Stomach (tissue), 9 donors: ENCODE data around the gene SPG7. TPM values are rescaled to one million over a fixed set of nuclear protein-coding genes. Genes with fewer than 3 reads are reported as not detected.

Source experiments
- DNase-seq, 2 donors: peaks; one replicate each; pipeline versions ENCODE4 v3.0.0 to v3.0.0-alpha.2; 2013 to 2019
- H3K27ac ChIP-seq, 5 donors: fragments of 200-600 bp in 4 of 5; sonication (generic) in 4 of 5; one replicate each; pipeline ENCODE4 v1.5.1; 2013 to 2019; ENCODE audit warnings: mild to moderate bottlenecking in 1 of 5, moderate library complexity in 1 of 5
- H3K27me3 ChIP-seq, 3 donors: fragments of 200-600 bp; sonication (generic); one replicate each; pipeline ENCODE4 v1.5.1; 2017 to 2019; ENCODE audit warnings: mixed run types in 1 of 3
- H3K36me3 ChIP-seq, 4 donors: fragments of 200-600 bp; sonication (generic); 1 replicate in 3 of 4; 2 replicates in 1 of 4; pipeline ENCODE4 v1.5.1; 2016 to 2019
- H3K4me1 ChIP-seq, 4 donors: fragments of 200-600 bp; sonication (generic); one replicate each; pipeline ENCODE4 v1.5.1; 2016 to 2019
- H3K4me3 ChIP-seq, 4 donors: fragments of 200-600 bp; sonication (generic) in 3 of 4; one replicate each; pipeline ENCODE4 v1.5.1; 2016 to 2019; ENCODE audit warnings: mild to moderate bottlenecking in 1 of 4
- H3K9me3 ChIP-seq, 4 donors: fragments of 200-600 bp; sonication (generic); one replicate each; pipeline ENCODE4 v1.5.1; 2016 to 2019
- CTCF ChIP-seq, 7 experiments: fragments of 450-650 bp in 4 of 7; fragments of 200-600 bp in 3 of 7; sonication (generic) in 3 of 7; IDR thresholded peaks; one replicate each; pipeline ENCODE4 v1.5.1; 2016 to 2019; ENCODE audit warnings: antibody characterized with exemption in 7 of 7, control low read depth in 2 of 7, mild to moderate bottlenecking in 1 of 7
- EP300 ChIP-seq: sonication (generic); formaldehyde crosslinking; IDR thresholded peaks from one replicate; pipeline ENCODE4 v1.6.1; 2017; ENCODE audit warnings: antibody characterized with exemption
- POLR2A ChIP-seq, 4 donors: fragments of 450-650 bp; IDR thresholded peaks; one replicate each; pipeline ENCODE4 v1.6.1; 2016; ENCODE audit warnings: antibody characterized with exemption in 4 of 4, control low read depth in 2 of 4, mild to moderate bottlenecking in 1 of 4, moderate library complexity in 1 of 4
- POLR2AphosphoS5 ChIP-seq, 3 donors: sonication (generic); formaldehyde crosslinking; IDR thresholded peaks; one replicate each; pipeline ENCODE4 v1.6.1; 2016; ENCODE audit warnings: antibody characterized with exemption in 3 of 3
- WGBS, 5 donors: extraction: QIAGEN DNeasy Blood & Tissue Kit in 3 of 5; methylation state at CpG; one replicate each; pipeline versions ENCODE4 v1.1.5 to v1.1.7; 2013 to 2018; 5-methylcytosine and 5-hydroxymethylcytosine counted together
- intact Hi-C: fragments of 100-400 bp; cut with DNase I; formaldehyde crosslinking; loops from one replicate; pipeline ENCODE4 v1.15.1; 2023; ENCODE audit warnings: low total_unique reads
- polyA plus RNA-seq, 3 donors: library from polyadenylated mRNA; stranded (reverse); fragments of 200-250 nt; gene quantifications; one replicate each; pipeline ENCODE4 v1.2.3, GENCODE V29; 2013
- total RNA-seq, 5 donors: library from RNA; depleted of rRNA; stranded (reverse); fragments of >200 nt; gene quantifications; one replicate each; pipeline versions ENCODE4 v1.1.0 to v1.2.3, GENCODE V29; 2014 to 2016
- donor health status: healthy with polysubstance abuse.
- donor health status: Bipolar disorder and iron deficiency.
- donor health status: healthy.

Gene SPG7
- total and polyA plus RNA-seq, 8 donors = 30.0 to 363 (median 157) TPM

- TF ChIP-seq EP300 (no peak), CTCF (IDR thresholded peaks at IDR 0.05) (no peak), POLR2A (IDR thresholded peaks at IDR 0.05) (no peak), POLR2AphosphoS5 (IDR thresholded peaks at IDR 0.05) (no peak)
- peaks cover 0 to 24% (median 0%) of the 10 kb centered on the region in 4 donors for H3K4me1 ChIP-seq
- 65 to 70% (median 69%) methylated on average over 11 of the region's 11 CpGs for WGBS, 5 donors
- no peak overlapping the region for H3K4me3 ChIP-seq
- DNase-seq = peak in 1 of 2 donors; percentile 62
- H3K36me3 ChIP-seq = peaks cover 75 to 99% (median 96%) of the 10 kb centered on the region in 4 donors
- peak overlapping the region in 2 of 5 donors; percentile 53 to 57 for H3K27ac ChIP-seq
- no peaks in the 10 kb centered on the region for H3K27me3 ChIP-seq
- no peaks in the 10 kb centered on the region for H3K9me3 ChIP-seq
- intact Hi-C loops = no loop called here
Observed at GRCh38 chr16:89534252-89534756, 26.1 kb downstream of the SPG7 start.

GRCh38 chr16:89536371-89536770 lies 28.2 kb downstream of the SPG7 start:
- peaks cover 0 to 24% (median 0%) of the 10 kb centered on the region in 4 donors for H3K4me1 ChIP-seq
- no peaks in the 10 kb centered on the region for H3K9me3 ChIP-seq
- WGBS, 5 donors = 75 to 92% (median 85%) methylated on average over 7 to 24 of the region's 24 CpGs
- no peak overlapping the region for H3K27ac ChIP-seq
- H3K27me3 ChIP-seq = no peaks in the 10 kb centered on the region
- TF ChIP-seq POLR2AphosphoS5 (IDR thresholded peaks at IDR 0.05) (no peak), CTCF (IDR thresholded peaks at IDR 0.05) (no peak), POLR2A (IDR thresholded peaks at IDR 0.05) (no peak), EP300 (no peak)
- DNase-seq = no peak
- intact Hi-C loops = no loop called here
- H3K36me3 ChIP-seq = peaks cover 59 to 98% (median 95%) of the 10 kb centered on the region in 4 donors
- H3K4me3 ChIP-seq = no peak overlapping the region

- Histone ChIP-seq H3K27me3 (no peaks in the 10 kb centered on the region), H3K4me1 (peaks cover 0 to 24% (median 0%) of the 10 kb centered on the region in 4 donors), H3K27ac (no peak overlapping the region), H3K4me3 (no peak overlapping the region), H3K9me3 (no peaks in the 10 kb centered on the region), H3K36me3 (peaks cover 55 to 98% (median 95%) of the 10 kb centered on the region in 4 donors)
- TF ChIP-seq CTCF (IDR thresholded peaks at IDR 0.05) (no peak), POLR2A (IDR thresholded peaks at IDR 0.05) (no peak)
- intact Hi-C loops = no loop called here
- 85 to 92% (median 91%) methylated on average over 33 to 36 of the region's 36 CpGs for WGBS, 5 donors
- DNase-seq = no peak
Observed at GRCh38 chr16:89536886-89537548, 28.8 kb downstream of the SPG7 start.

- no peak overlapping the region for H3K4me3 ChIP-seq
- intact Hi-C loops = no loop called here
- no peaks in the 10 kb centered on the region for H3K9me3 ChIP-seq
- H3K36me3 ChIP-seq = peaks cover 56 to 98% (median 95%) of the 10 kb centered on the region in 4 donors
- 90 to 95% (median 93%) methylated on average over 4 to 7 of the region's 7 CpGs for WGBS, 5 donors
- no peak overlapping the region for H3K27ac ChIP-seq
- peaks cover 0 to 24% (median 0%) of the 10 kb centered on the region in 4 donors for H3K4me1 ChIP-seq
- TF ChIP-seq EP300 (no peak), POLR2A (IDR thresholded peaks at IDR 0.05) (no peak), POLR2AphosphoS5 (IDR thresholded peaks at IDR 0.05) (no peak), CTCF (IDR thresholded peaks at IDR 0.05) (no peak)
- H3K27me3 ChIP-seq = no peaks in the 10 kb centered on the region
- DNase-seq = no peak
Observed at GRCh38 chr16:89537549-89537925, 29.3 kb downstream of the SPG7 start.
